HL-60 (cell line): ENCODE results near the gene SH3BP2.

Source experiments
- DNase-seq, 2 experiments: peaks; one replicate each; pipeline ENCODE4 v3.0.0-alpha.2; 2010 to 2020; ENCODE audit warnings: low read depth in 1 of 2, low spot score in 1 of 2
- H3K27ac ChIP-seq: fragments of 250-450 bp; sonication (Bioruptor Pico); replicated peaks from 2 replicates; pipeline ENCODE4 v1.5.1; 2020; ENCODE audit warnings: mild to moderate bottlenecking, moderate library complexity
- H3K27me3 ChIP-seq: fragments of 250-450 bp; sonication (Bioruptor Pico); 2 replicates; pipeline ENCODE4 v1.5.1; 2021; ENCODE audit warnings: mild to moderate bottlenecking, moderate library complexity; ENCODE audit not compliant: insufficient read depth, poor library complexity, severe bottlenecking
- H3K4me3 ChIP-seq: replicated peaks from 2 replicates; pipeline ENCODE4 v1.5.1; 2011; ENCODE audit warnings: mild to moderate bottlenecking, control low read depth, low read length; ENCODE audit not compliant: insufficient read depth
- CTCF ChIP-seq: IDR thresholded peaks from one replicate; pipeline ENCODE4 v1.5.1; 2011; ENCODE audit warnings: low read length, control low read depth, inconsistent platforms; ENCODE audit not compliant: insufficient read depth
- GABPA ChIP-seq: IDR thresholded peaks from 2 replicates; pipeline ENCODE4 v1.6.1; 2012; ENCODE audit warnings: low read depth
- POLR2AphosphoS5 ChIP-seq: IDR thresholded peaks from 2 replicates; pipeline ENCODE4 v1.6.1; 2012; ENCODE audit warnings: low read depth
- REST ChIP-seq: IDR thresholded peaks from 2 replicates; pipeline ENCODE4 v1.6.1; 2012; ENCODE audit warnings: low read depth; ENCODE audit not compliant: insufficient replicate concordance
- SPI1 ChIP-seq: IDR thresholded peaks from 2 replicates; pipeline ENCODE4 v1.6.1; 2012; ENCODE audit warnings: low read depth, mild to moderate bottlenecking, borderline replicate concordance

SH3BP2 gene

DNA sequence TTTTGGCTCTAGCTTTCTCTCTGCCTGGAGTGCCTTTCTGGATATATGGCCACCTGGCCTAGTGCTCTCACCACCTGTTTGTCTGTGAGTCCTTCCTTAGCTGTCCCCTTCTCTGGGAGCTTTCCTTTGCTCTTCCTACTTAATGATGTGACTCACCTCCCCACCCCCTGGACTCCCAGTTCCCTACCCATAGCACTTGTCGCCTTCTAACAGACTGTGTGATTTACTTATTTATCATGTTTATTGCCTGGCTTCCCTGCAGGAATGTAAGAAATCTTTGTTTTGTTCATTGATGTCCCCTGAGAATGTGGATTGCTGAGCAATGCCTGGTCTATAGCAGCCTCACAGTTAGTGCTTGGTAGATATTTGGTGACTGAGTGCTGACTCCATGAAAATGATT, 69.6 kb downstream of the SH3BP2 start:
- no peak overlapping the region for H3K27ac ChIP-seq
- H3K4me3 ChIP-seq, result no peak overlapping the region
- H3K27me3 ChIP-seq, result no peaks in the 10 kb centered on the region
- TF ChIP-seq GABPA (no peak), SPI1 (no peak), POLR2AphosphoS5 (no peak)
- DNase-seq, result no peak

- H3K4me3 ChIP-seq, result no peak overlapping the region
- H3K27me3 ChIP-seq, result no peaks in the 10 kb centered on the region
- no peak for TF ChIP-seq REST
- TF ChIP-seq GABPA, result no peak
- TF ChIP-seq POLR2AphosphoS5, result no peak
- TF ChIP-seq CTCF, result no peak
- TF ChIP-seq SPI1, result no peak
- no peak for DNase-seq
- no peak overlapping the region for H3K27ac ChIP-seq
Measured at GRCh38 chr4:2863649-2864048, 70.8 kb downstream of the SH3BP2 start.

- no peak for DNase-seq
- Histone ChIP-seq H3K27ac (no peak overlapping the region), H3K4me3 (no peak overlapping the region), H3K27me3 (no peaks in the 10 kb centered on the region)
- TF ChIP-seq REST, result no peak
Measured at GRCh38 chr4:2865196-2865780, 72.4 kb downstream of the SH3BP2 start.

DNA sequence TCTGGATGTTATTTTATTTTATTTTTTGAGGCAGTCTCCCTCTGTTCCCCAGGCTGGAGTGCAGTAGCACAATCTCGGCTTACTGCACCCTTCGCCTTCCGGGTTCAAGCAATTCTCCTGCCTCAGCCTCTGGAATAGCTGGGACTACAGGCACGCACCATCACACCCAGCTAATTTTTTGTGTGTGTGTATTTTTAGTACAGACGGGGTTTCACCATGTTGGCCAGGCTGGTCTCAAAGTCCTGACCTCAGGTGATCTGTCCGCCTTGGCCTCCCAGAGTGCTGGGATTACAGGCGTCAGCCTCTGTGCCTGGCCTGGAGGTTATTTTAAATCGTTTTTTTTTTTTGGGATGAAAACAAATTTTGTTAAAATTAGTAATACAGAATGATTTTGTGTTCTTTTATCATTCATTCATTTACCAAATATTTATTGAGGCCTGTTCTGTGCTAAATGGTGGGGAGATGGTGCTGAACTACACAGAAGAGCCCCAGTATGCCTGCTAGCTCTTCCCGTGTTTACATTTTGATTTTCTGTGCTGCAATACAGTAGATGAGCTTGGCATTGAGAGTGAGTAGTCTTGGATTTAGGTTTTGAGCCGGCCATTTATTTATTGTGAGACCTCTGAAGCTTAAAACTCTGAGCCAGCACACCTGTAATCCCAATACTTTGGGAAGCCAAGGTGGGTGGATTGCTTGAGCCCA, 73.4 kb downstream of the SH3BP2 start:
- Histone ChIP-seq H3K27me3 (no peaks in the 10 kb centered on the region), H3K4me3 (no peak overlapping the region), H3K27ac (no peak overlapping the region)
- no peak for DNase-seq
- TF ChIP-seq REST, result no peak
- no peak for TF ChIP-seq SPI1
- TF ChIP-seq CTCF, result no peak
- TF ChIP-seq POLR2AphosphoS5, result no peak
- TF ChIP-seq GABPA, result no peak
